Nephron progenitor cell (in vitro differentiated cells): ENCODE measurements around the gene LRRC75A.
A peak's percentile ranks its signal among the peaks of the same experiment; 100 is the strongest.
"Not testable (repeated sequence)": the region's sequence is repeated elsewhere in the genome, so short reads cannot be mapped to it uniquely, and the experiment has no call there.

Experiments used
- DNase-seq: peaks from one replicate; pipeline ENCODE4 v3.0.0; 2021
- H3K27ac Mint-ChIP-seq: 2 replicates; pipeline ENCODE4 v1.8.0; 2021; ENCODE audit warnings: mild to moderate bottlenecking, moderate library complexity, mixed read lengths
- H3K27me3 Mint-ChIP-seq: 2 replicates; pipeline ENCODE4 v1.8.0; 2021; ENCODE audit warnings: mild to moderate bottlenecking, low read depth, mixed read lengths; ENCODE audit not compliant: poor library complexity
- H3K36me3 Mint-ChIP-seq: 2 replicates; pipeline ENCODE4 v1.8.0; 2021; ENCODE audit warnings: low read depth, mixed read lengths
- H3K4me1 Mint-ChIP-seq: 2 replicates; pipeline ENCODE4 v1.8.0; 2021; ENCODE audit warnings: mixed read lengths
- H3K4me3 Mint-ChIP-seq: 2 replicates; pipeline ENCODE4 v1.8.0; 2021; ENCODE audit warnings: mild to moderate bottlenecking, moderate library complexity, mixed read lengths
- H3K9me3 Mint-ChIP-seq: 2 replicates; pipeline ENCODE4 v1.8.0; 2021; ENCODE audit warnings: mild to moderate bottlenecking, moderate library complexity, mixed read lengths
- CTCF ChIP-seq: fragments of 200-600 bp; sonication (generic); IDR thresholded peaks from 2 replicates; pipeline ENCODE4 v1.5.0; 2021; ENCODE audit warnings: antibody characterized with exemption

LRRC75A gene

GRCh38 chr17:16398270-16399267, 93.4 kb downstream of the LRRC75A start:
- TF ChIP-seq CTCF, result no peak
- DNase-seq, result no peak
- no peaks in the 10 kb centered on the region for H3K9me3 Mint-ChIP-seq
- peaks cover 4% of the 10 kb centered on the region for H3K36me3 Mint-ChIP-seq
- peak overlapping the region; percentile 20 for H3K4me3 Mint-ChIP-seq
- peaks cover 42% of the 10 kb centered on the region for H3K4me1 Mint-ChIP-seq
- peak overlapping the region; percentile 91 for H3K27ac Mint-ChIP-seq
- H3K27me3 Mint-ChIP-seq, result peaks cover 4% of the 10 kb centered on the region

DNA sequence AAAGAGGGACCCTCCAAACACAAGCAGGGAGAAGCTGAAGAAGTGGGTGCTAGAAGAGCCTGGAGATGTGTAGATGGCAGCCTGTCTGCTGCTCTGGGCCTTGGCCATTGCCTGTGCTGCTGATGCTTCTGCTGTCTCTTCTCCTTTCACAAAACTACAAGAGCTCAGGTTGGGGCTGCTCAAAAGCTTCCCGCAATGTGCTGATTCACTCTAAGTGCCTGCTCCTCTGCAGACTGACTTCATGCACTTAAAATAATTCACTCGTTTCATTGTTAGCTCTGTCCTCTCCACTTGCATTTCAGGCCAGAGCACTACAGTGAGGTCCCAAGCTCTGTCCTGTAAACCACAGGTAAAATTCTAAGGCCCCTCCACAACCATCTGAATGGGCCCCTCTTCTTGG, 95.3 kb downstream of the LRRC75A start:
- Mint-ChIP-seq H3K27ac (peak overlapping the region; percentile 91), H3K4me1 (peaks cover 42% of the 10 kb centered on the region)
- not testable (repeated sequence) for H3K9me3 Mint-ChIP-seq, H3K36me3 Mint-ChIP-seq, DNase-seq, H3K4me3 Mint-ChIP-seq, H3K27me3 Mint-ChIP-seq

GRCh38 chr17:16395887-16396286, 96.1 kb downstream of the LRRC75A start:
- Mint-ChIP-seq H3K4me1 (peaks cover 41% of the 10 kb centered on the region), H3K36me3 (peaks cover 13% of the 10 kb centered on the region)
- not testable (repeated sequence) for H3K27ac Mint-ChIP-seq, H3K9me3 Mint-ChIP-seq, H3K4me3 Mint-ChIP-seq, H3K27me3 Mint-ChIP-seq, DNase-seq

DNA sequence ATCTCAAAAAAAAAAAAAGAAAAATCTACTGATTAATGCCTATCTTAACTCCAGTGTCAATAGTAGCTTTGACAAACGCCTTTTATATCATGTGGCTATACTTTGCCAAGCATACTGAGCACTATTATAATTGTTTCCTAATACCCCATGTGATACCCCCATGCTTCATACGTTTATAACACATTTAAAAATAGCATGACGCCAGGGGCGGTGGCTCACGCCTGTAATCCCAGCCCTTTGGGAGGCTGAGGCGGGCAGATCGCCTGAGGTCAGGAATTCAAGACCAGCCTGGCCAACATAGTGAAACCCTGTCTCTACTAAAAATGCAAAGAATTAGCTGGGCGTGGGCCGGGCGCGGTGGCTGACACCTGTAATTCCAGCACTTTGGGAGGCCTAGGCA, 99.5 kb downstream of the LRRC75A start:
- H3K36me3 Mint-ChIP-seq, result peaks cover 20% of the 10 kb centered on the region
- peaks cover 20% of the 10 kb centered on the region for H3K4me1 Mint-ChIP-seq
- DNase-seq, result not testable (repeated sequence)

More for the DNA sequence above, 99.5 kb downstream of the LRRC75A start:
- not testable (repeated sequence) for H3K4me3 Mint-ChIP-seq, H3K27ac Mint-ChIP-seq, H3K9me3 Mint-ChIP-seq, H3K27me3 Mint-ChIP-seq
